Ramos (cell line): ENCODE data around the gene UNC13B.

Source experiments
- in situ Hi-C: fragments of 300-500 bp; cut with MboI; formaldehyde crosslinking; loops from one replicate; pipeline ENCODE4 v1.14.3; 2022; ENCODE audit warnings: low sequenced_read_pairs; ENCODE audit not compliant: unreplicated experiment

UNC13B gene

DNA sequence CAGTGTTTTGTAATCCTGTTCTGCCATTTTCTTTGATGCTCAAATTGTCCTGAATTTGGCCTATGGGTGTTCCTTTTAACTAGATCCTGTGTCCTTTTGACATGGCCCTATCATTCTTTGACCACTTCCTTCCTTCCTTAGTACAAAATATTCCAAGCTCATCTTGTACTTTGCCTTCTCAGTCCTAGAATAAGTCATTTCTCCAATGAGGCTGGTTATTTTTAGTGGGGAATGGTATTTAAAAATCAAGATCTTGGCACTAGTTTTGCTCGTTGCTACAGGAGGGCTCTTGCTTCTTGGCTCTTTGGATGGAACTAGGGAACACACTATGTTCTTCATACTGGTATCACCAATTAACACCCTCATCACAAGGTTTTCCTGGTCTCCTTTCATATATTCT is 108.1 kb downstream of the UNC13B start:
- in situ Hi-C loops = no loop called here

GRCh38 chr9:35271637-35272036 is 109.8 kb downstream of the UNC13B start:
- in situ Hi-C loops = no loop called here

GRCh38 chr9:35272989-35273388 is 111.2 kb downstream of the UNC13B start:
- in situ Hi-C loops = no loop called here

DNA sequence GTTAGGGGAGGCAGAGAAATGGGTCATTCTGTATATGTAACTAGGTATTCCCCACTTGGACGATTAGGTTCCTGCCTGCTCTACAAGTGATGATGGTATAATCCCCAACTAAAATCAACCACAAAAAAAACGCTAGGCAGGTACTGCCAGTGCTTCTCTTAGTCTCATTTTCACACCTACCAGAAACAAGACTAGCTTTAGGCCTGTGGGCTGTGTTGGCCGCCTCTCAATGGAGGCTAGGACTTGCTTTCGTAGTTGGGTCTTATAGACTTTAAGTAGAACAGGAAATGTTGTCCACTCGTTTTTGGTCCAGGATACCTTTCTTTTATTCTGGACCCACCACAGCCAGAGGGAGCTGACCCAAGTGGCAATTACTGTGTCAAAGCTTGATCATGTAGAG is 111.8 kb downstream of the UNC13B start:
- in situ Hi-C loops = no loop called here

DNA sequence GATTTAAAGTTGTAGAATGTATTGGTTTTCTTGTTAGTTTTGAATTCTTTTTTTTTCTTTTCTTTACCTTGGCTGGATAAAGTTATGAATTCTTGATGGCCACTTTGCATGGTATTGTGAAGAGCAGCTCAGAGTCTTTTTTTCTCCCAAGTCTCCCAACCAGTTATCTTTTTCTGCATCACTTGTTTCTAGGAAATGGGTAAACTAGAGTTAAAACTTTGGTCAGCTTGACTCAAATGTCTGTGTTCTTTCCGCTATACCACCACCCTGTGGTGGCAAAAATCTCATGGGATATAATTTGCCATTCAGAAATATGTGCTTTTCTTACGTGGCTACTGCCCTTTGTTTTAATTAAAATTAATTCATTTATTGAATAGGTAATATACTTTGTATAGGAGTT is 113.2 kb downstream of the UNC13B start:
- in situ Hi-C loops = no loop called here

DNA sequence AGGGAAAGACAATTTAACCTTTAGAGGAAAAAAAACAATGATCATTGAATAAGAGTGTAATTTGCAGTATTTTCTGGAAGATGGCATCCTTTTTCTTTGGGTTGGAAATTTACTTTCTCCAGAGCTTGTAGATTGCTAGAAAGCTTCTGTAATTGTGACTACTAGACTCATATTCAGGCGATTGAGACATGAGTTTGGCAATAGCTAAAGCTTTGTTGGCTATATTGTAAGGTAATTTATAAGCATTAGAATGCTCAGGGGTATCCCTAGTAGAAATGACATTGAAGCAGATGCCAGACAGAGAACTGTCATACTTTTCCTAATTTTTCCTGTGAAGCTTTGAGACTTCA is 115.3 kb downstream of the UNC13B start:
- in situ Hi-C loops = no loop called here

- in situ Hi-C loops = no loop called here
Observed at GRCh38 chr9:35277628-35278359, 116.0 kb downstream of the UNC13B start.

DNA sequence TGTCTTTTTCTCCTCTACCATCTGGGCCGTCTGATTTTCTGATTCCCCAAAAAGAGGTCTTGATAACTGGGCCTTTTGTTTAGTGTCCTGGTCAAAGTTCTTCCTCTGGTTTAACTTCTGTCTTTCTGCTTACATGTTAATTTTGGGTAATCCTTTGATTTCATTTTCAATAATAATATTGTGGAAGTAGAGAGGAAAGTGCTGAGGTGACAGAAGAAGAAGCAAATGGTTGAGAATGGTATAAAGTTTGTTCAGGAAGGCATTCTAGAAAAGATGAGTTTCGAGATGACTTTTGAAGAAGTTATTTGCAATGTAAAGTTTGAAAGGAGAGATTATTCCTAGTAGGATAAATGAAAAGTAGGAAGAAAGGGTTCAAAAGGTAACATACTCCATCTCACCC is 118.1 kb downstream of the UNC13B start:
- in situ Hi-C loops = no loop called here

GRCh38 chr9:35280399-35280798 is 118.6 kb downstream of the UNC13B start:
- in situ Hi-C loops = no loop called here

- in situ Hi-C loops = no loop called here
Observed at GRCh38 chr9:35285731-35286130, 123.9 kb downstream of the UNC13B start.

DNA sequence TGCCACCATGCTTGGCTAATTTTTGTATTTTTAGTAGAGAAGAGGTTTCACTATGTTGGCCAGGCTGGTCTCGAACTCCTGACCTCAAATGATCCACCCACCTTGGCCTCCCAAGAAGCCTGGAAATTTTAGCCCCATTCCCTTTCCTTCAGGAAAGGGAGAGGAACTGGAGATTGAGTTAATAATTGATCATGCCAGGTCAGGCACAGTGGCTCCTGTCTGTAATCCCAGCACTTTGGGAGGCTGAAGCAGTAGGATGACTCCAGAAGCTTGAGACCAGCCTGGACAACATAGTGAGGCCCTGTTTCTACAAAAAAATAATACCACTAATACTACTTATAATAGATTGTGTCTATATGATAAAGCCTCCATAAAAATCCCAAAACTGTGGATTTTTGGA is 124.6 kb downstream of the UNC13B start:
- in situ Hi-C loops = no loop called here

DNA sequence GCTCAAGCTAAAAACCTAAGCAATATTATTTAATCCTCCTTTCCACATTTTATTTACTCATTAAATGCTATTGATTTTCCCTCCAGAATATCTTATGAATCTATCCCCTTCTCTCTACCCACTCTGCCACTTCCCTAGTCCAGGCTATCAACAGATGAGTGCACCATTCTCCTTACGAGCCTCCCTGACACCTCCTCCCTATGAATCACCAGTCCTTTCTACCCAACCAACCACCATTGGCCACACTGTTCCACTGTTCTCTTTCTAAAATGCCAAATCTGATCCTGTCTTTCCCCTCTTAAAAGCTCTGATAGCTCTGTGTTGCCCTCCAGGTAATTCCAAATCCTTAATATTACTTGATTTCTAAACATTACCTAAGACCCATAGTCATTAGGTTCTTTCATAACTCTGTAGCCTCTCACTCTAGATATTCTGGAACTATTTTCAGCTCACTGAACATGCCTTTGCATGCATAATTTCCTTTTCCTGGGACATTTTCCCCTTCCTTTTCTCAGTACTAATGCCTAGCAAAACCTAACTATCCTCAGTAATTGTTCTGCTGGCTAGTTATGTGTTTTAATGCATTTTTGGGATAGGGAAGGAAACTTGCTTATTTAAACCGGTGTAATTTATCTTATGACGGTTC is 126.3 kb downstream of the UNC13B start:
- in situ Hi-C loops = no loop called here

DNA sequence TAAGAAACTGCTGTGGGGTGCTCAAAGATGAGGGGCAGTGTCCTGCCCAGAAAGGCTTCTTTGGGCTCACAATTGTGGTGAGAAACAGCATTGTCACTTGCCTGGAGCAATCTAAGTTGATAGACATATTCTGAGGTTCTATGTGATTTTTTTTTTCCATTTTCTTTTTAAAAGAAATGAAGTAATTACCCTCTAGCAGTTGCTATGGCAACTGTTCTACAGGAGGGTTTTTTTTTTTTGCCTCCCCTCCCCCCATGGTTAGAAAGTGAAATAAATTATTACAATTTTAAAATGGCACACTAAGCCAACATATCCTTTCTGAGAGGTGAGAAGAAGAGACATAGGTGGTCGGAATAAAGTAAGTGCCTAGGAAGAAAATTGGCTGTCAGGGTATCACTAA is 127.0 kb downstream of the UNC13B start:
- in situ Hi-C loops = no loop called here

DNA sequence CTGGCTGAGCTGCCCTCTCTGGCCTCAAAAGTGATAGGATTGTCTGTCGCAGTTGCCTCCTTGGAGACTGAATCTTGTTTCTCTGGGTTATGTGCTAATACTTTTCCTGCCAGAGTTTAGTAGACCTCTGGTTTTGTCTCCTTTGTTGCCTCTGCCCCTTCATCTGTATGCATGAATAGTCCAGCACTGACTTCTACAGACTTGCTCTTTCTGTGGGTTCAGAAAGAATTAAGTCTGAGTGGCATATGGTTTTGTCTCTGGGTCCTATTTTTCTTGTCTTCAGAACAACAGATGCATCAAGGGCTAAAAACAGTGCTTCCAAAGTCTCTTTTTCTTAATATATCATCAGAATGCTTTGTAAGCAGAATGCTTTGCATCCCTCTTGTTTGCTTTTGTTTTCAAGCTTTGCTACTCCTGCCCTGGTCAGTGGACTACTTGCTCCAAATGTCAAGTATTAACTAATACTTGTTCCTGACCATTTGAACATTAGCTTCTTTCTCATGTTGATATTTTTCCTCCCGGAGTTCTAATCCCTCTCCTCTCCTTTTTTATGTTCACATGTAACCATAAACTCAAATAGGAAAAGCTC is 131.7 kb downstream of the UNC13B start:
- in situ Hi-C loops = no loop called here

- in situ Hi-C loops = no loop called here
Observed at GRCh38 chr9:35294066-35294465, 132.3 kb downstream of the UNC13B start.

DNA sequence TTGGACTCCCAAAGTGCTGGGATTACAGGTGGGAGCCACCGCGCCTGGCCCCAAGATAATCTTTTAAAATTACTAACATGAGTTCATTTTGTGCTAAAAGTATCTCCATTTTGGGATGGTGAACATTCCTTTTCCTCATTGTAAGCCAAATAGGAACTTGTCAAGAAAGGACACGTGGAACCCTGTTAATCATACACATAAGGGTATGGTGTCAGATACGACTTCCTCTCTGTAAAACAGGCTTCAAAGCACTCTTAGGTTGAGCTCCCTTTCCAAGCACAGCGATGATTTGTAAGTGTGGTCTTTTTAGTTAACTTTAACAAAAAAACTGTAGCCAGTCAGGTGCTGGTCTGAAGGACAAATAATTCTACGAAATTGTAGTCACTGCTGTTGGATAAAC is 132.7 kb downstream of the UNC13B start:
- in situ Hi-C loops = no loop called here

DNA sequence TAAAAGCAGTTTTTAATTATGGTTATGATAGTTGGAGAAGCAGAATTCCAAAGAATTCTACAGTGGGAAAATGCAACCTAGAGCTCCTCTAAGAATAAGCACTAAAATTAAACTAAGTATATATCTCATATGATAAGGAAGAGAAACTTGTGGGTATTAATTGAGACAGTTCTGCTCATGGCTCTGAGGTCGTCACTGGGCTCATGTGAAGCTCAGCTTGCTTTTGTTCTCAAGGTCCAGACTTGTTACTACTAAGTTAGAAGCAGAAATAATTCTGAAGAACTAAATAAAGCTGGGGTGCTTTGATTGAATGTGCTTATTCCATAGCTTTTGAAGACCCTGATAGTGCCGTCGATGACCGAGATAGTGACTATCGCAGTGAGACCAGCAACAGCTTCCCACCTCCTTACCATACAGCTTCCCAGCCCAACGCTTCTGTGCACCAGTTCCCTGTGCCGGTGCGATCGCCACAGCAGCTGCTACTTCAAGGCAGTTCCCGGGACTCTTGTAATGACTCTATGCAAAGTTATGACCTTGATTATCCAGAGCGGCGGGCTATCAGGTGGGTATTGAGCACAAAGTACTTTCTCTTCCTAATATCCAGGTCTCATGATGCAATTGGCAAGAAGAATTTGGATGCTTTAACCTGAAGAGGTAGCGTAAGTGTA is 133.7 kb downstream of the UNC13B start:
- in situ Hi-C loops = no loop called here

DNA sequence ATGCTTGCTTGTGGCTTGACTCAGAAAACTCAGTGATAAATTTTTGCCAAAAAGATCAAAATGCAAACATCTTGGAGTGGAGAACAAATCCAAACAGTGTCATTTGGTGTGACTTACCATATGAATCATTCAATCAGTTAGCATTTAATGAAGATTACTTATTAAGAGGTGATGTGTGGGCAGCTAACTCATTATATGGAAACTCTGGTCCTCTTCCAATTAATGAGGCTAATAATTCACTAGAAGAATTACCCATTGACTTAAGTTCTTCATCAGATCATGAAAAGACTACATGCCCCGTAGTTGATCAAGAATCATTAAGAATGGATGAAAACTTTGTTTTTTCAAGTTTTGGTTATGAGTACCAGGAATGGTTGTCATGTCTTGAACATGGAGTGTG is 141.8 kb downstream of the UNC13B start:
- in situ Hi-C loops = no loop called here

GRCh38 chr9:35306283-35306682 is 144.5 kb downstream of the UNC13B start:
- in situ Hi-C loops = no loop called here

DNA sequence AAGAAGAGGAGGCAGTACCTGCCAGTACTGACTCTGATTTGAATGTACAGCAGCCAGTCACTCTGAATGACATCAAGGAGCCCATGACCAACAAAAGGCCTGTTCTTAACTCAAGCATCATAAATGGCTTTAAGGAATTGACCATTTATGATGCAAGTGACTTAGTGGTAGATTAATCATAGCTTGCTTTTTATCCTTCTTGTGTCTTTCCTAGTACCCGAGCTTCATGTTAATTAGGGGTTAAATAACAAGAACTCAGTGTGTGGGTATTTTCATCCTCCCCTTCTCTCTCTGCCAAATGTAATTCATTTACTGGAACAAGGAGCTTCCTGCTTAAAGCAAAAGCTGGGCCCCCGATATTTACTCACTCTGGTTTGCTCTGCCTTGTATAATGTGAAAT is 146.5 kb downstream of the UNC13B start:
- in situ Hi-C loops = no loop called here

- in situ Hi-C loops = no loop called here
Observed at GRCh38 chr9:35311891-35312639, 150.3 kb downstream of the UNC13B start.
